Fibroblast of mammary gland (primary cell): ENCODE results near the gene CD44.

Source experiments
- DNase-seq: peaks from one replicate; pipeline ENCODE4 v3.0.0-alpha.2; 2010; ENCODE audit warnings: low read depth
- H3K4me3 ChIP-seq: 2 replicates; pipeline ENCODE4 v1.5.1; 2011; ENCODE audit warnings: low read depth, mild to moderate bottlenecking, low read length, moderate library complexity; ENCODE audit not compliant: control insufficient read depth
- TF ChIP-seq, protein P1 (sequence below): conservative IDR thresholded peaks from 2 replicates; pipeline ENCODE4 v1.5.1; 2011; ENCODE audit warnings: low read depth, low read length, inconsistent platforms; ENCODE audit not compliant: control insufficient read depth, insufficient read depth

The CD44 gene

DNA sequence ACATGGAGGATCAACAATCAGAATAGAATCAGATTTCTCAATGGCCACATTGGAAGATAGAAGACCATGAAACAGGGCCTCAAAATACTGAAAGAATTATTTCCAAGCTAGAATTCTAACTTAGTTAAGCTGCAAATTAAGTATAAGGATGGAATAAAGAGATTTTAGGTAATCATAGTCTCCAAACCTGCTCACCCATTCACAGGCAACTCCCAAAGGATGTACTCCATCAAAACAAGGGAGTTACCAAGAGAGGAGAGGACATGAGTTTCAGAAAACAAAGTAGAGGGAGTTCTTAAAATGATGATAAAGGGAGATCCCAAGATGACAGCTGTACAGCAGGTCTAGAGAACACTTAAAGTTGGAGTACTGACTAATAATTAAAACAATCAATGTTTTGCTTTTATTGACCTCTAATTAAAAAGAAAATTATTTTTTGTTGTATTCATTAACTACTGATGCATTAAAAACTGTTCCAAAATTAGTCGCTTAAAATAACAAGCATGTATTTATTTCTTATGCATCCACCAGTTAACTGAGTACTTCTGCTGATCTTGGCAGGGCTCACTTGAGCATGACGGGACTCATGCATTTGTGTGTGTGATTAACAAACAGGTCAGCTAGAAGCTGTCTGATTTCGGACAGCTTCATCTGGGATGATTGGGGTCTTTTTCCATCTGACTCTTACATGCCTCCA, 95.6 kb downstream of the CD44 start:
- peak; percentile 67 for DNase-seq
- TF ChIP-seq, protein P1, sequence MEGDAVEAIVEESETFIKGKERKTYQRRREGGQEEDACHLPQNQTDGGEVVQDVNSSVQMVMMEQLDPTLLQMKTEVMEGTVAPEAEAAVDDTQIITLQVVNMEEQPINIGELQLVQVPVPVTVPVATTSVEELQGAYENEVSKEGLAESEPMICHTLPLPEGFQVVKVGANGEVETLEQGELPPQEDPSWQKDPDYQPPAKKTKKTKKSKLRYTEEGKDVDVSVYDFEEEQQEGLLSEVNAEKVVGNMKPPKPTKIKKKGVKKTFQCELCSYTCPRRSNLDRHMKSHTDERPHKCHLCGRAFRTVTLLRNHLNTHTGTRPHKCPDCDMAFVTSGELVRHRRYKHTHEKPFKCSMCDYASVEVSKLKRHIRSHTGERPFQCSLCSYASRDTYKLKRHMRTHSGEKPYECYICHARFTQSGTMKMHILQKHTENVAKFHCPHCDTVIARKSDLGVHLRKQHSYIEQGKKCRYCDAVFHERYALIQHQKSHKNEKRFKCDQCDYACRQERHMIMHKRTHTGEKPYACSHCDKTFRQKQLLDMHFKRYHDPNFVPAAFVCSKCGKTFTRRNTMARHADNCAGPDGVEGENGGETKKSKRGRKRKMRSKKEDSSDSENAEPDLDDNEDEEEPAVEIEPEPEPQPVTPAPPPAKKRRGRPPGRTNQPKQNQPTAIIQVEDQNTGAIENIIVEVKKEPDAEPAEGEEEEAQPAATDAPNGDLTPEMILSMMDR = no peak
- H3K4me3 ChIP-seq = no peak overlapping the region

DNA sequence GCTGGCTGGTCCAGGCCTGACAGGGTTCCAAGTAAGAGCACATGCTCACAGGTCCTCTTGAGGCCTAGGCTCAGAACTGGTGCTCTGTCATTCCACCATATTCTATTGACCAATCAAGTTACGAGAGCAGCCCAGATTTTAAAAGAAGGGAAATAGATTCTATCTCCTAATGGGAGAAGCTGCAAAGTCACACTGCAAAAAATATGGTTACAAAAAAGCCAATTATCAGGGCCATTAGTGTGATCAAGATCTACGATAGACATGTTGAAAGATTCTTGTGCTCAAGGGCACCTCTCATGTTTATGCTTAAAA, 96.1 kb downstream of the CD44 start:
- H3K4me3 ChIP-seq = no peak overlapping the region
- no peak for DNase-seq
- TF ChIP-seq, protein P1 = no peak

DNA sequence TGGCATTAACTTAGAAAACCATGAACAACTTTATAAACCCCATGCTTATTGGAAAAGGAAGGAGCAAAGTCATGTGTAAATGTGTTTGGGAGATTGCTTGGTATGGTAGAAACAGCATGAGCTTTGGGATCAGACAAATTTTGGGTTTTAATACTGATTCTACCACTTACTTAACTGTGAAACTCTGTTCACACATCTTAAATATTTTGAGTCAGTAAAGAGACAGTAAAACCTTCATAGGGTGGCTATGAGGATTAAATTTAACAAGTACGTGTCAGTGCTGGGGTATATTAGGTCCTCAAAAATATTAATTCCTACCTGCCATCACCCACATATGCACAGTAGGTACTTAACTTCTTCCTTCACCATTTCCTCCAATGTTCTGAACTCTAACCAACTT, 96.5 kb downstream of the CD44 start:
- DNase-seq = no peak
- TF ChIP-seq, protein P1 = no peak
- no peak overlapping the region for H3K4me3 ChIP-seq

DNA sequence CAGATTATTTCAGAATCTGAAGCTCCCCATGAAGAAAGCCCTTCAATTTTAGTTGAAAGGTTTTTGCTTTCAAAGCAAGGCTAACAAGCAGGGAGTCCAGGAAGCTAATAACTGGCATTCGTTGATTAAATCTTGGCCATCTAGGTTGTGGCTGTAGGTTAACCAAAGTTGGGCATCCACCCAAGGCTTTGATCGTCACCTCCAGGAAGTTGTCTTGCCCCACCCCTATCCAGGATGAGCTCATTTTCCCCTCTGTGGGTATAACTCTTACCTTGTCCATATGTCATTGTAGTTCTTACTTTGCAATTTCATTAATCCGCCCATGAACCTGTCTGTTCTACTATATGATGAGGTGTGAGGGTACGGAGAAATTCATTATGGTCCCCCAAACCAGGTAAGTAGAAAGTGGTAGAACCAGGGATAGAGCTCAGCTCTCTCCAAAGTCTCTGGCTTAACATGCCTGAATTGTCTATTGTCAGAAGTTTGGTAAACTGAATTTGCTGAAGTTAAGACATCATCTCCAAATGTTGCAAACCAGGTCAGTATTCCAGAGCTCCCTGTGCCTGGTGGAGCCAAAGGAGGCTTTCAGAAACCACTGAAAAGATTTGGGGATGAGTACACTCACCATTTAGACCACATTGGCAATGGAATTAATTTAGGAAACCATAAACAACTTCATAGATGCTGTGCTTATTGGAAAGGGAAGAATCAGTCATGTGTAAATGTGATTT, 97.1 kb downstream of the CD44 start:
- no peak overlapping the region for H3K4me3 ChIP-seq
- DNase-seq = peak; percentile 59
- TF ChIP-seq, protein P1 = no peak

DNA sequence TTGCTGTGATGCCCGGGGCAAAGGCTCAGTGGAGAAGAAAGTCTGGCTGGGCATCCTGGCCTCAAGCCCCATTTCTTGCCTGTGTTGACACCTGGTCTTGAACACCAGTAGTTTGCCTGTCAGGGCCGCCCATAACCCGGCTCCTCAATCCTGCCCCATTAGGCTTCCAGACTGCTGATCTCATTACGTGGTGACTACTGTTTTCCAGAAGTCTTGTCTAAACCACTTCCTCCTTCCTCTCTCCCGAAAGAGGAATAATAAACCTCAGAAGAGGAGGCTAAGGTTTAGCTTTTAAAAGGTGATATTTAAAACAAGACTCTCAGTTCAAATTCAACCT, 97.7 kb downstream of the CD44 start:
- H3K4me3 ChIP-seq = no peak overlapping the region
- TF ChIP-seq, protein P1 = no peak
- peak; percentile 52 for DNase-seq

DNA sequence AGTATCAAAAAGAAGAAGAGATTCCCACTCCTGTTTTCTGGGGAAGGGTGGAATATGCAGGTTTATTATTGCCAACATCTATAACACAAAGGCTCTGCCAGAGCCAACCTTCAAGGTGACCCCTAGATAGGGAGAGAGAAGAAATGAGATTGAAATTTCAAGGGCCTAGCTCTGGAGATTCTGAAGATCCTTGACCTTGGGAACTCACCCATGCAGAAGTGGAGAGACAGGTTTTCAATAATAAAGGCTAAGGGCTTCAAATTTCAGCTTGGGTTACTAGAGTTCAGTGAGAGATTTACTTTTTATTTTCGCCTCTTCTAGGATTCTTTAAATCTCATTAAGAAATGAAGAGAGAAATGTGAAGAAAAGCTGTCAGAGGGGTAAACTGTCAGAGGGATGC, 98.4 kb downstream of the CD44 start:
- TF ChIP-seq, protein P1 = no peak
- no peak overlapping the region for H3K4me3 ChIP-seq
- no peak for DNase-seq
